Measurements from ENCODE around the gene PSMB7.

Gene PSMB7

DNA sequence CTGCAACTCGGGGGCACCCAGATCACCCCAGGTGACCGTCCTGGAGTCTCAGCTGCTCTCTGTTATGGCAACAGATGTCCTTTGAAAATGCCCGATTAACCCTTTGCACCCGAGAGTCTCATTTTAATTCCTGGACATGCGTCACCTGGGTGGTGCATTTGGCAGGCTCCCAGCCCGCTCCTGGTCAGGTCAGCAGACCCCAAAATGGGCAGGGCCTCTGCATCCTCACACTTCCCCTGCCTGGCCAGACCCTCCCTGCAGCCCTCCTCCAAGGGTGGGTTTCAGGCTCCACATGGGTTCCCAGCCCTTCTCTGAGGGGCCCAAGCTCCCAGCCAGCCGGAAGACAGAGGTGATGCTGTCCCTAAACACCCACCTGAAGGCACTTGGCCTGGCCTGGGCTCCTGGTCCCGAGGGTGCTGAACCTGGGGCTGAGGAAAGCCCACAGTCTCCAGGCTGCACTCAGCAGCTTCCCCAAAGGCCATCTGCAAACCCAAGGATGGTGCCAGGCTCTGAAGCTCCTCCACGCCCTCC, 69.4 kb downstream of the PSMB7 start:
- DNase-seq (ENCODE audit: low read depth in 2 of 2): no peak

DNA sequence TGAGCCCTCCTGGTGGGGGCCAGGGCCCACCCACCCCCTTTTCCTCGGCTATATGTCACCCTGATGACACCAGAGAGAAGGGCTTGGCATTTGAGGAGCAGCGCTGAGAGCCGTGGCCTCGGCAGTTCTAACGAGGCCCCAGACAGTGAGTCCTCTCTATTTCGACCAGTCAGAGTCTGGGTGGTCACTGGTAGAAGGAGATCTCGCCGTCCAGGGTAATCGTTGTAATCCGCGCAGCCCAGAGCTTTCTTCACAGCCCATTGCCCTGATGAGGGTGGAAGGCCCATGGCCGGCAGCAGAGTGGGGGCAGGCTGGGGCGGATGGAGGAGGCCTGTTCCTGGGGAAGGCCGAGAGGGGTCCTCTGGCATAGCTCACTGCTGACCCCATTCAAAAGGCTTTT, 70.2 kb downstream of the PSMB7 start:
- no peak for DNase-seq (ENCODE audit: low read depth in 2 of 2)

DNA sequence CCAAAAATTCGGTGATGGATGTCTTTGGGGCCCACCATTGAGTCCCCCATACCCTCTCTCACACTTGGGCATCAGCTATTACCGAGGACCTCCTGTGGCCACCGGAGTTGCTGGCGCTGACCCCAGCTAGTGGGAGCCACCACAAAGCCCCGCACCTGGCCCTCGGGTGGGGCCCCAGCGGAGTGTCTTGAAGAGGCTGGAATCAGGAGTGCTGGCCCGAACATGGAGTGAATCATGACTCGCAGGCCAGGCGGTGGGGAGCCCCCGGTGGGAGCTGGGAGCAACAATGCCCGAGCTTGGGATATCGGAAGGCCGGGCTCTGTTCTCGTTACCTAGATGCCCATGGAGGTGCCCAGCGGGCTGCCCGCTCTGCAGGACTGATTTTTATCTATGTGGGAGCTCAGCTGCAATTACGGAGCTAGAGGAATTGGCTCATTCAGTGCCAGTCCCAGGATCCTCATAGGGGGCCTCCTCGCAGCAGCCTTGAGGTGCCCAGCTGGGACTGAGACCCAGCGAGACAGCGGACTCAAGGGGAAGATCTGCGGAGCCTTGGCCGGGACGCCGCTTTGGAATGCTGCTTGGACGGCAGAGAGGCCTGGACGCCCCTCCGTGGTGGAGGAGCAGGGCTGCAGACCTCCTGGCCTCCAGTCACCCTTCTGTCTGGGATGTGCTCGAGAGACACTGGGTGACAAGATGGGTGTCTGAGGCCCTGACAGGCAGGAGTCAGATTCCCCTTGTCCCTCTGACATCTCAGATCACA, 70.8 kb downstream of the PSMB7 start:
- no peak for DNase-seq (ENCODE audit: low read depth in 2 of 2)

DNA sequence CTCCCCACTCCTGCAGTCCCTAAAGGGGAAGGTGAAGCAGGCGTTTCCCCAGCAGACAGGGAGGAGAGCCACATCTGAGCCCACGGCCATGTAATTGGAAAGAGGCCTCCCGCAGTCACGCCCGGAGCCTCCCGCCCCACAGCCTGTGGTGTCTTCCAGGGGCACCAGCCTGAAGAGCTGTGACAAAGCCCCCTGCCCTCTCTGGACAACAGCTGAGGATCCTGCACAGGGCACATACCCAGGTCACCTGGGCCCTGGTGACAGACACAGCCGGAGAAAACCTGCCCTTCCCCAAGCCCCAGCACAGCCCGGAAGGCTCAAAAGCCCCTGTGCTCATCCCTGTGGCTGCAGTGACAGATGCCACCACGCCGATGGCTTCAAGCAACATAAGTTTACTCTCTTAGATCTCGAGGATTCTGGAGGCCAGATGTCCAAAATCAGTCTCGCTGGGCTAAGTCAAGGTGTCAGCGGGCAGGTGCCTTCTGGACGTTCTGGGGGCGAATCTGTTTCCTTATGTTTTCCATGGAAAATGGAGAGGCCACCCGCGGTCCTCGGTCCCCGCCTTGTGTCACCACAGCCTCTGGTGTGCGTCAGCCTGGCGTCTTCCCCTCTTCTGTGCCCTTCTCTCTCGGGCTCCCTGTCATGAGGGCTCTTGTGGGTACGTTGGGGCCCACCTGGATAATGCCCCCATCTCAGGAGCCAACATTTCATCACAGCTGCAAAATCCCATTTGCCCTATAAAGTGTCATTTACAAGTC, 71.5 kb downstream of the PSMB7 start:
- no peak for DNase-seq (ENCODE audit: low read depth in 2 of 2)

DNA sequence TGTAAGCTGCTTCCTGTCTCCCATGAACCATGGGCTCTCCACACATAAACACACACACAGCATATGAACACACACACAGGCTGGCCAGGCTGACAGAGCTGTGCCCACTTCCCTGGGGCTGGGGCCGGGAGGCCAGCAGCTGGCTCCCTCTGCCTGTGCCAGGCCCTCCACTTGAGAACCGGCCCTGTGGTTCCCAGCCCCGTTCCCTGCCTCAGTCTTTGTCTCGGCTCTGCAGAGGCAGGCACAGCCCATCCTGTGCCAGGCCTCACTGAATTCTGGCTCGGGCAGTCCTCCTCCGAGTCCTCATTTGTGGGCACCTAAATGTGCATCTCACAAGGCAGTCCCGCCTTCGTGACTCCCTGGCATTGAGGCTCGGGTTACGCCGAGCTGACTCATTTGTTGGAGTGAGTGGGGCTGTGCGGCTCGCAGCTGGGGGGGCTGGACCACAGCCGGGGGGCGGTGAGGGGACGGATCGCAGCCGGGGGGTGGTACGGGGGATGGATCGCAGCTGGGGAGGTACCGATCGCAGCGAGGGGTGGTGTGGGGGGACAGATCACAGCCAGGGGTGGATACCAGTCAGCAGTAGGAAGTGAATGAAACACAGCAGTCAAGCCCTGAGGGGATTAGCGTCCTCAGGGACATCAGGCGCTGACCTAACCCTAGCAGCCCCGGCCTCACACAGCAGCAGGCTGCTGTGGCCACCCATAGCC, 72.3 kb downstream of the PSMB7 start:
- DNase-seq (ENCODE audit: low read depth in 2 of 2): peak; percentile 78 to 82

DNA sequence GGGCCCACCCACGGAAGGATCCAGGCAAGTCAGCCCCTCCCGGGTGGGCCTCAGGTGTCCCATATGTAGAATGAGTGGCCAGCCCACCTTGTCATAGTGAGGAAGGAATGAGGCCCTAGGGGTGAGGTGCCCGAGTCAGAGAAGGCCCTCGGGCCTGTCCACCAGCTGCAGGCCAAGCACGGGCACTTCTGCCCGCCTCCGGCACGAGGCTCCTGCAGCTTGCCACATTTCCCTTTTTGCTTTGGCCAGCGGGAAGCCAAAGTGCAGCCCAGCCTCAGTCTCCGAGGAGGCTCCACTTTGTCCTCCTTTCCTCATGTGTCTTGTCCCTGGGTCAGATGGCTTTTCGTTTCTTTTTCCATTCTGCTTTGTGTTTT, 72.9 kb downstream of the PSMB7 start:
- no peak for DNase-seq (ENCODE audit: low read depth in 2 of 2)

DNA sequence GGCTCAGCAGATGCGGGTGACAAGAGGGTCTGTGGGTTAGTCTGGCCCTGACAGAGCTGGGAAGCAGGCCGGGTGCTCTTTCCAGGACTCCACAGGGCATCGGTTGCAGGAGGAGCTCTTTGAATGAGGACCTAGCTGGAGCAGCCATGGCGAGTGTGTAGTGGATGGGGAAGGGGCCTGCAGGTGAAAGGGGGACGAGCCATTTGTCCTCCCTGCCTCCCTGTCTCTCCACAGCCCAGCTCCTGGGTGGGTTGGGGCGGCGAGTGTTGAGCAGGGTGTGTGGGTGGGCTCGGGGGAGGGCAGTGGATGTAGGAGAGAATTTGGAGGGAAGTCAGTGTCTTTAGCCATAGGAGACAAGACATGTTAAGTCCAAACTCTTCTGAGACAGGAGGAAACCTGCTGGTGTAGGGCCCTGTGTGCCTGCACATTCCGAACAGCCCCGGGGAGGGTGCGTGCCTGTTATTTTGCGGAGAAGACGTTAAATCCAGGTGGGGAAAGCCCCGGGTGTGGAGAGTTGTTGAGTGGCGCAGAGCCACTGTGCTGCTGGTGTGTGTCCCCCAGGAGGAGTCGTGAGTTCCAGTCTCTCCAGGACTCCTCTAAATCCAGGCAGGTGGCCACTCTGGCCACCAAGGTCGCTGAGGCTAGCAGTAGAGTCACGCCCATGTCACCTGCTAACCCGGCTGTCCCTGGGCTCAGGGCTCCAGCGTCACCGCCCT, 73.6 kb downstream of the PSMB7 start:
- DNase-seq (ENCODE audit: low read depth in 2 of 2): no peak

DNA sequence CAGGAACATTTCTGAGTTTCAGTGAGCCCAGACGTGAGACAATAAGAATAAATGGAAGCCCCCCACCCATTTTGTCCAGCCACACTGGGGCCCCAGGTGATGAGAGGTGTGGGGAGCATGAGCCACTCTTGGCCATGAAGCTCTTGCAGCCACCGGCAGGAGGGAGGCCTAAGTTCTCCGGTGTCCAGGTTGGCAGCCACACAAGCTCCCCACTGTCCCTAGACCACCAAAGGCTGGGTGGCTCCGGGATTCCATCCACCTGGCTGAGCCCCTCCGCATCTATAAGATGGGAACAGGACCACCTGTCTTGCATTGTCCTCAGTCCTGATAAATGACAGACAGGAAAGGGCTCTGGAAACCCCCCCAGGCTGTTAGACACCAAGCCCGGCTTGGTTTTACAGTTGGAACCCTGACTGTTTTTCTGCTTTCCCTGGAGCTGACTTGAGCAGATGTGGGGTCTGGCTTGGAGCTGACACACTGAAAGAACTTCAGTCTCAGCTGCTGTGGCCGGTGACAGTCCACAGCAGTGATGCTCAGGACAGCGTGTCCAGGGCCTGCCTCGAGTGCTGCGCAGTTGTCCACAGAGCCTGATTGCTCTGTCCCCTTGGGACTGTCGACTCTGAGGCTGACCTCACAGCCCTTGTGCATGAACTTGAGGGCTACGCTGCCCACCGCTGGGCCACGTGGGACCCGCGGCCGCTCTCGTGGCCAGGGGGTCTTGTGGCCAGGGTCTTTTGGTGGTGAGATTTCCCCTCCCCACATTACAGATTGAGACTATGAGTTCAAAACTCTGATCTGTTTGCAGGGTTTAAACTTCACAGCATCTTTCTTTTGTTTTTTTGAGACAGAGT, 74.8 kb downstream of the PSMB7 start:
- DNase-seq (ENCODE audit: low read depth in 2 of 2): no peak

DNA sequence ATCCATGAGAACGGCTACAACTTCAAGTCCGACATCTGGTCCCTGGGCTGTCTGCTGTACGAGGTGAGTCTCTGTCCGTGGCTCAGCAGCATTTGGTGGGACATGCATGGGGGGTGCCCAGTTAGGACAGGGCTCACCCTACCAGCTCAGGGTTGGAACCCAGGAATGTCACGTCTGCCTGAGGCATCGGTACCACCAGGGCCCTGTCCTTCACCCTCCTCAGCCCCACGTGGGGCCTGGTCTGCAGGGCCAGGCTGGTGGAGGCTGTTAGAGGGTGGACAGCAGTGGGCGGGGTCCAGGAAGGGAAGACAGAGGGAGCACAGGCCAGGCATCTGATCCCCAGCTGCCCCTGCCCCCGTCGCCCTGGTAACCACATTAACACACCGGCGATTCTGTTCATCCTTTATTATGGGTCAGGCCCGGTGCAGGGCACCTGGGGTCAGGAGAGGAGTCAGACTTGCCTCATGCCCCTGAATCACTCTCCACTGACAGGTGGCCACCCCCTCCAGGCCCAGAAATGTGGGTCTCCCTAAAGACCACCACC, 75.6 kb downstream of the PSMB7 start:
- no peak for DNase-seq (ENCODE audit: low read depth in 2 of 2)

DNA sequence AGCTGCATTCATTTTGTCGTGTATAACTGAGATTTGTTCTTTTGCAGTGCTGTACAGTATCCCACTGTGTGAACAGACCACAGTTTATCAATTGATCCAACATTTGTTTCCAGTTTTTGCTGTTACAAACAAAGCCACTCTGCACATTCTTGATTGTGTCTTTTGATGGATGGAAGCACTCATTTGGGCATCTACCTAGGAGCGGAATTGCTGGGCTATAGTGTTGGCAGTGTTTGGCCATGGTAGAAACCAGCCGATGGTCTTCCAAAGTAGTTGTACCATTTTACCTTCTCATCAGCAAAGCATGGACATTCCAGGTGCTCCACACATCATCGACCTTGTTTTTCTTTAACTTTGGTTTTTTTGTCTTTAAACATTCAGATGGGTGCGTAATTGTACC, 77.7 kb downstream of the PSMB7 start:
- no peak for DNase-seq (ENCODE audit: low read depth in 2 of 2)

DNA sequence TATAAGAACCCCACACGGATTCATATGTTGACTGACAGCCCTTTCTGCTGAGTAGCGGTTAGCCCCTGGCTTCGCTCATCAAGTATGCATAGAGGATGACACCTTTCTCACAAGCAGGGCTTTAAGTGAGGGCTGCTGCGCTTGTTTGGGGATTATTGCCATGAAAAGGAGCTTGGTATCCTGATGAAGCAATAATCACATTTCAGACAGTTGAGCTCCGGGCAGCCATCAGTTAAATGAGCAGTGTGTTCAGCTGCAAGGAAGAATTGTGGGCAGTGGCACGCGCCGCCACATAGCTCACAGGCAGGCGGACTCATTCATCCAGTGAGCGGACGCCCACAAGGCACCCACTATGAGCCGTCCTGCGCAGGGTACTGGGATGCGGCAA, 79.9 kb downstream of the PSMB7 start:
- DNase-seq (ENCODE audit: low read depth in 2 of 2): no peak

DNA sequence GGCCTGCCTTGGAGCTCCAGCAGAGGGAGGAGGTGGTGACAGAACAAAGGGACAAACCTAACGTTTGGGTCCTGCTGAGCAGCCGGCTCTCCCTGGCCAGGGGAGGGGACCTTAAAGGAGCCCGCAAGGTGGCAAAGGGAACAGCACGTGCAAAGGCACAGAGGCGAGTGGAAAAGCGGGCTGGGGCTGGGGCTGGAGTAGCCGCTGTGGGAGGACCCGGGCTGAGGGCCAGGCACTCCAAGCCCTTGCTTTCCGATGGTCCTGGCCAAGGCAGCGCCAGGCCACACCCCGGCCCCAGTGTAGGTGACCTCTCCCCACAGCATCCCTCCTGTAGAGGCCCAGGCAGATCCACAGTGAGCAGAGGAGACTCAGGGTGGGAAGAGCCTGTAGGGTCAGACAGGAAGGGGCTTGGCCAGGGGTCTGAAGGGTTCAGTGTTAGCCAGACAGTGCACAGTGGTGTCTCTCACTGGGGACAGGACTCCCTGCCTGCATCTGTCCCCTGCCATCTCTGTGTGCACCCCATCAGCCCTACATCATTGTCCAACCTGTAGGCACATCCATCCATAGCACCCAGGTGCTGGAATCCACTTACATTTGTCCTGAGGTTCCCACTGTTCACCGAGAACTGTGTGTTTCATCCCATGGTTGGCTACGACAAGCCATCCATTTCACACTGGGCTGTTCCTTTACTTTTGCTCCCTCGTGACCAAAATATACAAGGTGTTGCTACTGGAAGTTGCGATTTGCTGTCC, 80.5 kb downstream of the PSMB7 start:
- DNase-seq (ENCODE audit: low read depth in 2 of 2): no peak

DNA sequence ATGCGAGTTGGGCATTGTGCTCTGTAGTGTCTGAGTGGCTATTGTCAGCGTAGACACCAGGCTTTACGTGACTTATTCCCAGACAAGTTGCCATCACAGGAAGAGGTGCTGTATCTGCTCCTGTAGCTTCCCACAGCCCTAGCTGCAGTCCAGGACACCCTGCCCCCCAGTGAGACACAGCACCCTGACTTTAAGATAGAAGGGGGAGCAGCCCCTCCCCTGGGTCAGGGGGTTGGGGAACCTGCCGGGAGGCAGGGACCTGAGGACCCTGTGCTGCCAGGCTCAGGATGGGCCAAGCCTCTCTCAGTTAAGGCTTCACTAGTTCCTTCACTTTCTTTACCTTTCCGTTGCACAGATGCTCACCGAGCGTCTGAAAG, 82.1 kb downstream of the PSMB7 start:
- DNase-seq (ENCODE audit: low read depth in 2 of 2): no peak

DNA sequence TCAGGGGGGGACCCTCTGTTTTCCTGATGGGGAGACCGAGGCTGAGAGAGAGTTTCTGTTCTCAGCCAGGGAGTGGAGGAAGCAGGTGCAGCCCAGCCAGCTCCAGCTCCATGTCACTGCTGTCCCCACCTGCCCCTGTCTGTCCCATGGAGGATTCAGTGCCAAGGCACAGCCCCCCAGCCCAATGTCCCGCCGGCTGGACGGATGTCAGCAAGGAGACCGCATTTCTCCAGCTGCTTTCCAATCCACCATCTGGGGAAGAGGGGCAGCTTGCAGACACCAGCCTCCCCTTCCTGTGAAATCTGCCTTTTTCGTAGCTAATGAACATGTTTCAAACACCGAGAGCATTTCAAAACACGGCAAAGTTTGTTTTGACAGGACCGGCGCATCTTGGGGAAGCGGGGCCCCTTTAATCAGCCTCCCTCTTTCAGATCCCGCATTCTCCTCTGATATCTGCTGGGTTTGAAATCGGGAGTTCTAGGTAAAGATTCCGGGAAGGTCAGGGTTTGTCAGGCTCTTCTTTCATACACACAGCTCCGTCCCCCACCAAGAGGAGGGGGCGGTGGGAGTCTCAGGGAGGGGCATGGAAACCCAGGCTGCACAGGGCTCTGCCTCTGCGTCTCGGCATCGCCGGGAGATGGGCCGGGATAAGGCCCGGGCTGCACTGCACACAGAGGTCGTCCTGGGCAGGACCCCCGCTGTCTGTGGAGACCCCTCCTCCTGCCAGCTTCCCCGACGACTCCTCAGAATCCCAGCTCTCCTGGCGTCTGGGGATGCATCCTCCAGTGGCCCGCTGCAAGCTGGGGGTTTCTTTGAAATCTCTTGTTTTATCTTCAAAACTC, 82.7 kb downstream of the PSMB7 start:
- DNase-seq (ENCODE audit: low read depth in 2 of 2): no peak

DNA sequence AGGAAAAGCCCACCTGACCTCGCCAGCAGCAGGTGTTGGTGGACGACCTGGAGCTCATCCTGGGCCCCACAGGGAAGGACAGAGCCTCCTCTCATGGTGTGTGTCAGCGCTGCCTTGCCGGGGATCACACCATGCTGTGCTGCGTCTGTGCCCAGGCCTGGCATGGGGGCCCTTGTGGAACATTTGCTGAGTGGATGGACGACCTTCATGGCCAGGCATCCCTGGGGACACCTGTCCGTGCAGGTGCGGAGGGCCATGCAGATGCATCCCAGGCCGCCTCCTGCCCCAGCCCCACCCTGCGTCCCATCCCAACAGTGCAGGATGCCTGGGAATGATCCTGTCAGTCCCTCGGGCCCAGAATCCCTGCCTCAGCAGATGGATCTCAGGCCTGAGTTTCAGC, 83.7 kb downstream of the PSMB7 start:
- no peak for DNase-seq (ENCODE audit: low read depth in 2 of 2)

DNA sequence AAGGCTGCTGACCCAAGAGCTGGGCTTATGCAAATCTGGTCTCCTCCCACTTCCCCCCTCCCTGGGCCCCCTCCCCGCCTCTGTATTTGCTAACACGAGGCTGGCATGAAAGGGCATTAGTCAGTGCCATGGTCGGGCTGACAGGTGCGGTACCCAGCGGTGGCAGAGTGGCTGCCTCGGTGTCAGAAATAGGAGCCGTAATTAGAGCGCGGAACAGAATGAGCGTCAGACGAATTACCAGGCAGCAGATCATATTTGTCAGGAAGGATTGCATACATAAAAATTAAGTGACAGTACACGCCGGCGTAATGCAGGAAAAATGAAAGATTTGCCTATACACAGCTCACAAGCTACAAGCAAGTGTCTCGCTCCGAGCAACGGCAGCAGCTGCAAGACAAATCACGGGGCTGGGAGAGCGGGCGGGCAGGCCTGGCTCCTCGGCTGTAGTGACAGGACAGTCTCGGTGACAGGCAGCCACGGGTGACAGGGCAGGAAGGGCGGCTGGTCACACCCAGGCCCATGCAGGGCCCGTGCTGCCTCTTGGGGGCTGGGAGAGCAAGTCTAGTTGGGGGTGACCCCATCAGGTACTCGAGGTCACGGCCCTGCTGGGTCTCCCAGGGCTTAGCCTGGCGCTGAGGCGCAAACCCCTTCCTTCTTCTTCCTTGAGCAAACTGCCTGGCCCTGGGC, 85.1 kb downstream of the PSMB7 start:
- DNase-seq (ENCODE audit: low read depth in 2 of 2): no peak

DNA sequence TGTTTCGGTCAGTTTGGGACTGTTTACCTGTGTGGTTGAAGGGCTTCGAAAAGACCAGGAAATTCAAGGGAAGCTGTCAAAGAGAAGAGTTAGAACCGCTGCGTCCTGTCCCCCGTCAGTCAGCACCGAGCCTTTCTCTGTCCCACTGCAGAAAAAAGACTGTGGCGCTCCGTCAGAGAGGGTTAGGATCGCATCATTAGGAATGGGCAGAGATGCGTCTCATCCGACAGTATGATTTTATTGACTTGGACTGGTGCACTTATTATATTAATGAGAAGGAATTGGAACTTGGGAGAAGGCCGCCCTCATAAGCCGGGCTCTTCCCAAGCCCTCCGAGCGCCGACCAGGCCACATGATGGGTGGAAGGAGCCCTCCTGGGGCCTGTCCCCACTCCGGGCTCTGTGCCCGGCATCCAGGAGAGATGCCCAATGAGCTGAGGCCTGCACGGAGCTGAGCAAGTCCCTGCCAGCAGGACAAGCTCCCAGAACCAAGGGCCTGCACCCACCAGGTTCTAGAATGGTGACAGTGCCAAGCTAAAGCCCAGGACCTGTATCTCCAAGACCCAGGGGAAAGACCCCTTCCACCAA, 85.9 kb downstream of the PSMB7 start:
- no peak for DNase-seq (ENCODE audit: low read depth in 2 of 2)

DNA sequence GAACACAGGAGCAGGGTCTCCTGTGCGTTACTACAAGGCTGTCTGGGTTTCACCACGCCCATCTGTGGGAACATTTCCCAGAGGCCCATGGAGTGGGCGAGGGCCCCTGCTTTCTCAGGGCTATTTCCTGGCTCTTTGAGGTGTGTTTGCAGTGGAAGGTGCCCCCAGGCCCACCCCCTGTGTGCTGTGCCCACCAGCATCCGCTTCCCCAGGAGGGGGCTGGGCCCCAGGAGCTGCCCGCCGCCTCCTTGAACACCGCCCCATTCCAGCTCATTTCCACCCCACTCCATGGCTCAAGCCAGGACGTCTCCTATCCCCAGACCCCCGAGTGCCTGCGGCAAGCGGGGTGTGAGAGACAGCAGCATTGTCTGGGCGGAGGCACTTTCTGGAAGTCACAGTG, 87.0 kb downstream of the PSMB7 start:
- no peak for DNase-seq (ENCODE audit: low read depth in 2 of 2)

All from fibroblast of skin of left quadriceps (primary cell).